ENCODE data around the gene UGT1A7.

DNA sequence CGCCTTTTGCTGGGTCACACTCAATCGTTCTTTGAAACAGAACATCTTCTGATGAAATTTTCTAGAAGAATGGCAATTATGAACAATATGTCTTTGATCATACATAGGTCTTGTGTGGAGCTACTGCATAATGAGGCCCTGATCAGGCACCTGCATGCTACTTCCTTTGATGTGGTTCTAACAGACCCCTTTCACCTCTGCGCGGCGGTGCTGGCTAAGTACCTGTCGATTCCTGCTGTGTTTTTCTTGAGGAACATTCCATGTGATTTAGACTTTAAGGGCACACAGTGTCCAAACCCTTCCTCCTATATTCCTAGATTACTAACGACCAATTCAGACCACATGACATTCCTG lies 31.5 kb downstream of the UGT1A7 start:
- TF ChIP-seq, protein P1, sequence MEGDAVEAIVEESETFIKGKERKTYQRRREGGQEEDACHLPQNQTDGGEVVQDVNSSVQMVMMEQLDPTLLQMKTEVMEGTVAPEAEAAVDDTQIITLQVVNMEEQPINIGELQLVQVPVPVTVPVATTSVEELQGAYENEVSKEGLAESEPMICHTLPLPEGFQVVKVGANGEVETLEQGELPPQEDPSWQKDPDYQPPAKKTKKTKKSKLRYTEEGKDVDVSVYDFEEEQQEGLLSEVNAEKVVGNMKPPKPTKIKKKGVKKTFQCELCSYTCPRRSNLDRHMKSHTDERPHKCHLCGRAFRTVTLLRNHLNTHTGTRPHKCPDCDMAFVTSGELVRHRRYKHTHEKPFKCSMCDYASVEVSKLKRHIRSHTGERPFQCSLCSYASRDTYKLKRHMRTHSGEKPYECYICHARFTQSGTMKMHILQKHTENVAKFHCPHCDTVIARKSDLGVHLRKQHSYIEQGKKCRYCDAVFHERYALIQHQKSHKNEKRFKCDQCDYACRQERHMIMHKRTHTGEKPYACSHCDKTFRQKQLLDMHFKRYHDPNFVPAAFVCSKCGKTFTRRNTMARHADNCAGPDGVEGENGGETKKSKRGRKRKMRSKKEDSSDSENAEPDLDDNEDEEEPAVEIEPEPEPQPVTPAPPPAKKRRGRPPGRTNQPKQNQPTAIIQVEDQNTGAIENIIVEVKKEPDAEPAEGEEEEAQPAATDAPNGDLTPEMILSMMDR (IDR thresholded peaks at IDR 0.05), result no peak
- TF ChIP-seq POLR2AphosphoS5 (IDR thresholded peaks at IDR 0.05) (no peak), POLR2A (IDR thresholded peaks at IDR 0.05) (no peak)
